HepG2 (cell line): ENCODE data around the gene TMEM9. TPM values are rescaled to one million over a fixed set of nuclear protein-coding genes. Genes with fewer than 3 reads are reported as not detected.
A peak's percentile ranks its signal among the peaks of the same experiment; 100 is the strongest.

Experiments used
- ADNP ChIP-seq: sonication (generic); formaldehyde crosslinking; IDR thresholded peaks from 2 replicates; pipeline ENCODE4 v1.4.0; 2020; ENCODE audit warnings: missing genetic modification reagents
- CBX5 ChIP-seq: sonication (generic); formaldehyde crosslinking; IDR thresholded peaks from 2 replicates; pipeline ENCODE4 v1.4.0; 2020; ENCODE audit warnings: missing genetic modification reagents, borderline replicate concordance
- CCAR2 ChIP-seq: fragments of 200-400 bp; formaldehyde crosslinking; optimal IDR thresholded peaks from 2 replicates; pipeline ENCODE3; 2018; ENCODE audit warnings: low read depth, mild to moderate bottlenecking, low read length, moderate library complexity
- CERS6 ChIP-seq: sonication (generic); formaldehyde crosslinking; IDR thresholded peaks from 2 replicates; pipeline ENCODE4 v1.5.0; 2020; ENCODE audit warnings: missing genetic modification reagents
- GATAD2A ChIP-seq: IDR thresholded peaks from 2 replicates; pipeline ENCODE4 v1.6.1; 2016
- KAT7 ChIP-seq: IDR thresholded peaks from 2 replicates; pipeline ENCODE4 v1.6.1; 2018; ENCODE audit warnings: borderline replicate concordance, missing compliant biosample characterization
- MEIS1 ChIP-seq: sonication (generic); formaldehyde crosslinking; IDR thresholded peaks from 2 replicates; pipeline ENCODE4 v1.9.0; 2021; ENCODE audit warnings: mild to moderate bottlenecking, missing genetic modification reagents, moderate library complexity, borderline replicate concordance
- MTF1 ChIP-seq: sonication (generic); formaldehyde crosslinking; IDR thresholded peaks from 2 replicates; pipeline ENCODE4 v1.5.0; 2020; ENCODE audit warnings: missing genetic modification reagents
- MXD4 ChIP-seq: IDR thresholded peaks from 2 replicates; pipeline ENCODE4 v1.6.1; 2016; ENCODE audit warnings: mild to moderate bottlenecking, missing biosample characterization, missing genetic modification reagents
- PHB2 ChIP-seq: fragments of 450-650 bp; IDR thresholded peaks from 2 replicates; pipeline ENCODE4 v1.6.1; 2018; ENCODE audit not compliant: partially characterized antibody
- RBM39 ChIP-seq: fragments of 200-400 bp; formaldehyde crosslinking; IDR thresholded peaks from one replicate; pipeline ENCODE4 v1.6.1; 2018; ENCODE audit warnings: antibody characterized with exemption, mild to moderate bottlenecking, low read depth, low read length; ENCODE audit not compliant: poor library complexity, severe bottlenecking
- RNF2 ChIP-seq: fragments of 450-650 bp; conservative IDR thresholded peaks from 2 replicates; pipeline ENCODE4 v1.6.1; 2016; ENCODE audit warnings: low read depth
- SALL1 ChIP-seq: sonication (generic); formaldehyde crosslinking; IDR thresholded peaks from 2 replicates; pipeline ENCODE4 v1.8.0; 2022; ENCODE audit warnings: mild to moderate bottlenecking, missing genetic modification reagents
- SOX13 ChIP-seq, 3 experiments: fragments of 450-650 bp in 1 of 3; sonication (generic) in 1 of 3; formaldehyde crosslinking in 1 of 3; IDR thresholded peaks in 2 of 3; conservative IDR thresholded peaks in 1 of 3; 2 replicates each; pipeline versions ENCODE4 v1.5.0 to v1.6.1; 2016 to 2020; ENCODE audit warnings: antibody characterized with exemption in 1 of 3, mild to moderate bottlenecking in 1 of 3, missing compliant biosample characterization in 1 of 3, missing genetic modification reagents in 1 of 3, moderate library complexity in 1 of 3
- ZBTB20 ChIP-seq: sonication (generic); formaldehyde crosslinking; IDR thresholded peaks from 2 replicates; pipeline ENCODE4 v1.8.1; 2023; ENCODE audit warnings: missing genetic modification reagents, low read depth, mild to moderate bottlenecking, borderline replicate concordance
- ZKSCAN8 ChIP-seq: IDR thresholded peaks from 2 replicates; pipeline ENCODE4 v1.6.1; 2016; ENCODE audit warnings: borderline replicate concordance, missing genetic modification reagents, missing compliant biosample characterization
- ZNF720 ChIP-seq: sonication (generic); formaldehyde crosslinking; IDR thresholded peaks from 2 replicates; pipeline ENCODE4 v1.4.0; 2020; ENCODE audit warnings: missing genetic modification reagents
- ZNF737 ChIP-seq: sonication (generic); formaldehyde crosslinking; IDR thresholded peaks from 2 replicates; pipeline ENCODE4 v1.5.0; 2020; ENCODE audit warnings: missing genetic modification reagents, mild to moderate bottlenecking, borderline replicate concordance
- ZNF782 ChIP-seq: sonication (generic); formaldehyde crosslinking; IDR thresholded peaks from 2 replicates; pipeline ENCODE4 v1.4.0; 2020; ENCODE audit warnings: missing genetic modification reagents, mild to moderate bottlenecking, borderline replicate concordance
- polyA plus RNA-seq, 8 experiments: library from polyadenylated mRNA; depleted of rRNA in 3 of 8; stranded (reverse) in 7 of 8; unstranded in 1 of 8; fragments of >200 nt; fragmentation: Illumina TruSeq in 4 of 8; extraction: Trizol in 4 of 8; gene quantifications; 2 replicates each; pipeline versions ENCODE4 v1.2.1 to v1.2.3, GENCODE V29; 2011 to 2016; ENCODE audit warnings: low read depth in 4 of 8, missing spikeins in 1 of 8, mixed read lengths in 1 of 8; ENCODE audit not compliant: insufficient read depth in 1 of 8
- total RNA-seq, 5 experiments: library from RNA; depleted of rRNA; stranded (reverse); fragments of >200 nt; fragmentation: Illumina TruSeq; extraction: Trizol; gene quantifications; 2 replicates each; pipeline ENCODE4 v1.2.3, GENCODE V29; 2016; ENCODE audit warnings: low read depth in 1 of 5
- TF ChIP-seq, protein P1 (sequence below): sonication (generic); formaldehyde crosslinking; IDR thresholded peaks from 2 replicates; pipeline ENCODE4 v1.4.0; 2020; ENCODE audit warnings: mild to moderate bottlenecking, missing genetic modification reagents
- TF ChIP-seq, protein P2 (sequence below): sonication (generic); formaldehyde crosslinking; IDR thresholded peaks from 2 replicates; pipeline ENCODE4 v1.8.0; 2022; ENCODE audit warnings: mild to moderate bottlenecking, missing genetic modification reagents, borderline replicate concordance
- TF ChIP-seq, protein P3 (sequence below): sonication (generic); formaldehyde crosslinking; IDR thresholded peaks from 2 replicates; pipeline ENCODE4 v1.4.0; 2020; ENCODE audit warnings: mild to moderate bottlenecking, missing genetic modification reagents

TMEM9 gene
- total and polyA plus RNA-seq, 2 of the 13 experiments (the other 11 are each of a cell fraction or from before 2014, with no cell fraction given), result 60.9 to 102 TPM

DNA sequence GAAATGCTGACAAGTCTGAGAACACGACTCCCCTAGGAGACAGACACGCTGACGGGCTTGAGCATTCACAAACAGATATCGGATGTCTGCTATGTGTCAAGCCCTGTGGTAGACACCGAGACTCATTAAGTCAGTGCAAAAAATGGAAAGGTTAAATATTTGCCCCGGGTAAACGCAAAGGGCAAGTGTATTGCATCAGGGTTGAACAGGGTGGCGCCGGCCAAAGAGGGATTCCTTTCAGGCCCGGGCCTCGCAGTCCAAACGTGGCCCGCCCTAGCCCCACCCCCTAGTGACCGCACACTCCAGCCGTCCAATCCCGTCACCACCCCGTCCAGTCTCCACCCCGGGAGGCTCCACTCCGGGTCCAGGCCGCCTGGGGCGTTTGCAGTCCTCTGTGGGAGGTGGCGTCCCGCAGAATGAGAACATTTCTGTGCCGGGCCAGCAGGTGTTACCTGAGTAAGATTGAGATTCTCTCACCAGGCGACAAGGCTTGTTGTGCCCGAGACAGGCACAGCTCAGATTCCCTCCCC is 16.3 kb upstream of the TMEM9 start (continued):
- TF ChIP-seq, protein P1, sequence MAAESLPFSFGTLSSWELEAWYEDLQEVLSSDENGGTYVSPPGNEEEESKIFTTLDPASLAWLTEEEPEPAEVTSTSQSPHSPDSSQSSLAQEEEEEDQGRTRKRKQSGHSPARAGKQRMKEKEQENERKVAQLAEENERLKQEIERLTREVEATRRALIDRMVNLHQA (CRISPR knock-in tag), result no peak; the same call in 1 of the 2 replicates
- TF ChIP-seq CBX5 (CRISPR knock-in tag), result 0 out of 2 replicates have a peak, but pooled peaks have one; percentile 78
- no peak for TF ChIP-seq MTF1 (CRISPR knock-in tag)
- TF ChIP-seq GATAD2A (CRISPR knock-in tag), result peak; percentile 81
- peak; percentile 61; the same call in 1 of the 2 replicates for TF ChIP-seq ZKSCAN8 (CRISPR knock-in tag)
- TF ChIP-seq ZBTB20 (CRISPR knock-in tag), result no peak
- no peak for TF ChIP-seq PHB2
- peak; percentile 97 for TF ChIP-seq MEIS1 (CRISPR knock-in tag)
- TF ChIP-seq KAT7 (CRISPR knock-in tag), result no peak
- TF ChIP-seq ADNP, result no peak
- peak; percentile 99 for TF ChIP-seq SALL1
- TF ChIP-seq CCAR2, result no peak
- no peak; the same call in 1 of the 2 replicates for TF ChIP-seq SOX13 (IDR thresholded peaks at IDR 0.05)
- TF ChIP-seq SOX13 (CRISPR knock-in tag; conservative IDR thresholded peaks at IDR 0.05 in 1 of 2, IDR thresholded peaks at IDR 0.05 in 1 of 2), result peak in 1 of 2 experiments; percentile 88; a peak in 2 of 4 replicates
- TF ChIP-seq CERS6 (CRISPR knock-in tag), result no peak
- peak; percentile 67; the same call in 1 of the 2 replicates for TF ChIP-seq ZNF782 (CRISPR knock-in tag)
- TF ChIP-seq, protein P2, sequence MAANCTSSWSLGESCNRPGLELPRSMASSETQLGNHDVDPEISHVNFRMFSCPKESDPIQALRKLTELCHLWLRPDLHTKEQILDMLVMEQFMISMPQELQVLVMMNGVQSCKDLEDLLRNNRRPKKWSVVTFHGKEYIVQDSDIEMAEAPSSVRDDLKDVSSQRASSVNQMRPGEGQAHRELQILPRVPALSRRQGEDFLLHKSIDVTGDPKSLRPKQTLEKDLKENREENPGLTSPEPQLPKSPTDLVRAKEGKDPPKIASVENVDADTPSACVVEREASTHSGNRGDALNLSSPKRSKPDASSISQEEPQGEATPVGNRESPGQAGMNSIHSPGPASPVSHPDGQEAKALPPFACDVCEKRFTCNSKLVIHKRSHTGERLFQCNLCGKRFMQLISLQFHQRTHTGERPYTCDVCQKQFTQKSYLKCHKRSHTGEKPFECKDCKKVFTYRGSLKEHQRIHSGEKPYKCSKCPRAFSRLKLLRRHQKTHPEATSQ (CRISPR knock-in tag), result no peak; the same call in 1 of the 2 replicates
- no peak for TF ChIP-seq RBM39
- no peak for TF ChIP-seq MXD4
- TF ChIP-seq, protein P3, sequence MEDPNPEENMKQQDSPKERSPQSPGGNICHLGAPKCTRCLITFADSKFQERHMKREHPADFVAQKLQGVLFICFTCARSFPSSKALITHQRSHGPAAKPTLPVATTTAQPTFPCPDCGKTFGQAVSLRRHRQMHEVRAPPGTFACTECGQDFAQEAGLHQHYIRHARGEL, result no peak
- no peak; the same call in 1 of the 2 replicates for TF ChIP-seq ZNF737
- TF ChIP-seq ZNF720 (CRISPR knock-in tag), result no peak
- no peak for TF ChIP-seq RNF2
